HG02588 (cell line): ENCODE measurements around the gene SMARCC1.

Experiments used
- ATAC-seq: cut with Tn5 transposase; IDR thresholded peaks from one replicate; pipeline ENCODE4 v1.9.1; 2021; ENCODE audit warnings: mild to moderate bottlenecking, moderate library complexity; ENCODE audit not compliant: unreplicated experiment

SMARCC1 gene

GRCh38 chr3:47636225-47636624, 145.5 kb downstream of the SMARCC1 start:
- no peak for ATAC-seq

- no peak for ATAC-seq
Observed at GRCh38 chr3:47635536-47635935, 146.2 kb downstream of the SMARCC1 start.

- no peak for ATAC-seq
Observed at GRCh38 chr3:47634996-47635395, 146.7 kb downstream of the SMARCC1 start.

- no peak for ATAC-seq
Observed at GRCh38 chr3:47630810-47631209, 150.9 kb downstream of the SMARCC1 start.

- ATAC-seq = no peak
Observed at GRCh38 chr3:47629770-47630169, 151.9 kb downstream of the SMARCC1 start.

DNA sequence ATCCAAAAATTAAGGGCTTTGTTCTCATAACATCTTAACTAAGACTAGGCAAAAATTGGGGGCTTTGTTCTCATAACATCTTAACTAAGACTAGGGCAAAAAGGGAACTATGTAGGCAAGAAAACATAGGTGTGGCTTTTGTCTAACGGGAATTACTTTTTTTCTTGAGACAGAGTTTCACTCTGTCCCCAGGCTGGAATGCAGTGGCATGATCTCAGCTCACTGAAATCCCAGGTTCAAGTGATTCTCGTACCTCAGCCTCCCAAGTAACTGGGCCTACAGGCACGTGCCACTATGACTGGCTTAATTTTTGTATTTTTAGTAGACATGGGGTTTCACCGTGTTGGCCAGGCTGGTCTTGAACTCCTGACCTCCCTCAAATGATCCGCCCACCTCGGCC, 153.3 kb downstream of the SMARCC1 start:
- no peak for ATAC-seq

GRCh38 chr3:47622671-47623461, 158.8 kb downstream of the SMARCC1 start:
- ATAC-seq = no peak

GRCh38 chr3:47617086-47618010, 164.3 kb downstream of the SMARCC1 start:
- ATAC-seq = no peak

GRCh38 chr3:47614788-47615187, 166.9 kb downstream of the SMARCC1 start:
- no peak for ATAC-seq

GRCh38 chr3:47613722-47614121, 168.0 kb downstream of the SMARCC1 start:
- ATAC-seq = no peak

DNA sequence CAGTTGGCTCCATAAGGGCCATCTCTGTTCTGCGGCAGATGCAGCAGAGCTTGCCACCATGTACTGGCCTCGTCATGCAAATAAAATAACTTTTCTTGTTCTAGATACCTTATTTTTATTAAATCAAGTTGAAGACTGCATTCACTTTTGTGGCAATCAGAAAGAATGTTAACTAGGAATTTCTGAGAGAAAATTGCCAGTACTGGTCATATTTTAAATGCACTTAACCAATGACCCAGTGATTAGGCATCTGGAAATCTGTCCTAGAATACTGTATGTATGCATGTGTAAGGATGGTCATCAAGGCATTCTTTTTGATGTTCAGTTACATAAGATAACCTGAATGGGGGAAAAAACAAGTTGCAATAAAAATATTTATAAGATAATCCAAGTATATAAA, 168.8 kb downstream of the SMARCC1 start:
- no peak for ATAC-seq

- no peak for ATAC-seq
Observed at GRCh38 chr3:47612178-47612577, 169.5 kb downstream of the SMARCC1 start.

- no peak for ATAC-seq
Observed at GRCh38 chr3:47611576-47611975, 170.1 kb downstream of the SMARCC1 start.

DNA sequence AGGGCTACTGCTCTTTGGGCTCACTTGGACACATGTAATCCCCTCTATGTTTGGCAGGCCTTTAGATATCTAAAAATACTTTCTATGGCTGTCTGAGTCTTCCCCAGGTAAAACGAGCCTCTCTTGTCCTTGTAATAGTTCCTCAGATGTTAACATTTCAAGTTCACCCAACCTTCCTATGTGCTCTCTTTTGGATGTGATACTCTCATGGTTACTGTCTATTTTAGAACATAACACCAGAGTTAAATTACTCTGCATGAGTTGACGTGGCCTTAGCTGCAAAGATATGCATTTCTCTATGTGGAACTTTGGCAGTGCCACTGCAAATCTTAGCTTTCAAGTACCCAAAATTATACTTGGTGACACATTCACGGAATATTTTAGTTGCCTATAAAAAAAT, 171.1 kb downstream of the SMARCC1 start:
- no peak for ATAC-seq

GRCh38 chr3:47607335-47607734, 174.4 kb downstream of the SMARCC1 start:
- no peak for ATAC-seq

DNA sequence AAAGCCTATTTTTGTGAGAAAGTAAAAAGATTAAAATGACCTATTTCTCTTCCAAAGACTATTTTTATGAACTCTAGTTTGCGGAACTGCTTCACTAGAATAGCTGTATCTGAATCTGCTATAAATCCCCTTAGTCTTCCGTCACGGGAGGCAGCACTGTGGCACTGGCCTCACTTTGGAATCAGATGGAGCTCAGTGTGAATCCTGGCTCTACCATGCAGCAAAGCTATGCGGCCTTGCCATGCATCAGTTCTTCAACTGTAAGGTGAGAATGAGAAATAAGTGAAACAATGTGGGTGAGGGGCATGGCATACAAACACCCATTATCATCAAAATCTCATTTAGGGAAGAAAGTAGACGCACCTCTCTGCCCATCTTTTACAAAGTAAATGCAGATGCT, 175.5 kb downstream of the SMARCC1 start:
- no peak for ATAC-seq

DNA sequence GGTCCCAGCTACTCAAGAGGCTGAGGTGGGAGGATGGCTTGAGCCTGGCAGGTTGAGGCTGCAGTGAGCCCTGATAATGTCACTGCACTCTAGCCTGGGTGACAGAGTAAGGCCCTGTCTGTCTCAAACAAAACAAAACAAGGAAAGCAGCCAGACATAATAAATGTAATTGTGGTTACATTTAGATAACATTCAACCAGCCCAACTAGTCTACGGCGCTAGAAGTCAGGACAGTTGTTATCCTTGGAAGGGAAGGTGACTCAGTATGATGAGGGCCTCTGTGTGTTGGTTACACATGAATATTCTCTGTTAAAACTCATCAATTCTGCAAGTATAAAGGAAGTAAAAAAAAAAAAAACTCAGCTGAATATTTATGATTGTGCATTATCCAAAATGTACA, 176.0 kb downstream of the SMARCC1 start:
- ATAC-seq = no peak

DNA sequence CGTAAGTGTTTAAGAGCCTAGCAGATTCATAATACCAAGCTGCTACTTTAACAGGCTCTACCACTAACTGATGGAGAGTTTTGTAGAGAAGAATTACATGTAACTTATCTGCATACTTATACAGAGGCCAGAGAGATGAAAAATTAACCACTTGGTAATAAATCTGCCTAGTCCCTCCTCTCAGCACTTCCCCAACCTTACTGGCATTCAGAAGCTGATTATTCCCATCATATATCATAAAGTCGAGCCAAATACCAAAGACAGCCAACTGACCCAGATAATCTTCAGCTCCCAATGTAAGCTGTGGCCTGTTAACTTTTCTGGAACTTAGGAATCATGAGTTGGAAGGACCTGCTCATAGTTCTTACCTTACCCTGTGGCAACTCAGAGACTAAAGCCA, 177.5 kb downstream of the SMARCC1 start:
- no peak for ATAC-seq

DNA sequence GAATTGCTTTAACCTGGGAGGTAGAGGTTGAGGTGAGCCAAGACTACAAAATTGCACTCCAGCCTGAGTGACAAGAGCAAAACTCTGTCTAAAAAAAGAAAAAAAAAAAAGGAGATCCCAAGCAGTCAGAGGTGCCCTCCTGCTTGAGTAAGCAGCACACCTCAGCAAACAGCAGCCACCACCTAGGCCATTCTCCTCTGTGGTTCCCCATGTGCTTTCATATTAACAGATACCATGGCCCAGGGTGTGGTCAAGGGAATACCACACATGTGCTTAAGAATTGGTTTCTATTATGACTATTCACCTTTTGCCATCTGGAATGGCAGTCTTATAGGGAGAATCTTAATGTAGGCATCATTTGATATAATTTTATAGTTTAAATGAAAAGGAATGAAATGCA, 178.4 kb downstream of the SMARCC1 start:
- ATAC-seq = no peak

DNA sequence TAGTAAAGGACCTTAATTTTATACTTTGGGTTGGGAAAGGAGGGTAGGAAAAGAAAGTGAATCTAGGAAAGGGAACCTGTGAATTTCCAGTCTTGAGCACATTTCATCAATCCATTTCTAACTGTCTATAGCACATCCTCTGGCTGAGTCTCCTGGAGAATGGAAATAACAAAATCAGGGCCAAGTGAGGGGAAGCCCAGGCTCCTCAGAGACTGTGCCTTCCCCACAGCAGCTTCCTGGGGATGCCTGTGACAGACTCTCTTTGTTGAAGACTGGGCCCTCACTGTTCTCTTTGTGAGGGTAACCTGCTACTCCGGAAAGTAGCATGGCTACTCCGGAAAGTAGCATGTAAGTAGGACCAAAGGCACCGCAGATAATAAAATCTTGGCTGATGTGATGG, 180.4 kb downstream of the SMARCC1 start:
- ATAC-seq = no peak

DNA sequence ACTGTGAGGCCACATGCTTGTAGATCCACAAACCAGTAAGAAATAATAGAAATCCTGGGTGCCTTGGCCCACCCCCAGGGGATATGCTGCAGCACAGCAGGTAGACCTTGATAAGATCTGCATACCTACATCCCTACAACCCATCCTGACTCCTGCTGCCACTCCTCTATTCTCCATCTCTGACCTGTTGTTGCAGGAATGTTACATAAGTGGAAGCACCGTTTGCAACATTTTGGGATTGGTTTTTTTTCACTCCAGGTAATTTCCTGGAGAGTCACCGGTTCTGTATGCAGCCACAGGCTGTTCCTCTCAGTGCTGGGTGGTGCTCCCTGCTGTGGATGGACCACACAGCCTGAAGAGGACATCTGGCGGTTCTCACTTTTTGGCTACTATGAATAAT, 186.9 kb downstream of the SMARCC1 start:
- no peak for ATAC-seq
